Fibroblast of mammary gland (primary cell): ENCODE results near the gene TOP1.

Source experiments
- DNase-seq: peaks from one replicate; pipeline ENCODE4 v3.0.0-alpha.2; 2010; ENCODE audit warnings: low read depth
- H3K4me3 ChIP-seq: 2 replicates; pipeline ENCODE4 v1.5.1; 2011; ENCODE audit warnings: low read depth, mild to moderate bottlenecking, low read length, moderate library complexity; ENCODE audit not compliant: control insufficient read depth
- CTCF ChIP-seq: conservative IDR thresholded peaks from 2 replicates; pipeline ENCODE4 v1.5.1; 2011; ENCODE audit warnings: low read depth, low read length, inconsistent platforms; ENCODE audit not compliant: control insufficient read depth, insufficient read depth

Gene TOP1

GRCh38 chr20:40984496-40984895 lies 44.1 kb upstream of the TOP1 start:
- DNase-seq: no peak
- H3K4me3 ChIP-seq: no peak overlapping the region
- TF ChIP-seq CTCF: no peak

DNA sequence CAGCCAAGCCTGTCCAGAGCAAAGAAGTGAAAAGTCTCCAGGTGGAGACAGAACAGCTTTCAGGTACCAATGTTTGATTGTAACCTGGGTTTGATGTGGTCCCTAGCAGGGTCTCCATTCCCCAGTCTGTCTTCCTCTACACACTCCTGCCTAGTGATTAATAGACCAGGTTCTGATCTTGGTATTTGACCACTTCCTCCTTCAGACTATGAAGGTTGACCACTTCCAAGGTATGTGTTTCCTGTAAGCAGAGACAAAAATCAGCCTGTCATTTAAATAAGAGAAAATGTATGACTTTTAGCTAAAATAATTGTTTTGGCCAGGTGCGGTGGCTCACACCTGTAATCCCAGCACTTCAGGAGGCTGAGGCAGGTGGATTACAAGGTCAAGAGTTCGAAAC lies 41.8 kb upstream of the TOP1 start:
- H3K4me3 ChIP-seq: no peak overlapping the region
- TF ChIP-seq CTCF: no peak
- no peak for DNase-seq

DNA sequence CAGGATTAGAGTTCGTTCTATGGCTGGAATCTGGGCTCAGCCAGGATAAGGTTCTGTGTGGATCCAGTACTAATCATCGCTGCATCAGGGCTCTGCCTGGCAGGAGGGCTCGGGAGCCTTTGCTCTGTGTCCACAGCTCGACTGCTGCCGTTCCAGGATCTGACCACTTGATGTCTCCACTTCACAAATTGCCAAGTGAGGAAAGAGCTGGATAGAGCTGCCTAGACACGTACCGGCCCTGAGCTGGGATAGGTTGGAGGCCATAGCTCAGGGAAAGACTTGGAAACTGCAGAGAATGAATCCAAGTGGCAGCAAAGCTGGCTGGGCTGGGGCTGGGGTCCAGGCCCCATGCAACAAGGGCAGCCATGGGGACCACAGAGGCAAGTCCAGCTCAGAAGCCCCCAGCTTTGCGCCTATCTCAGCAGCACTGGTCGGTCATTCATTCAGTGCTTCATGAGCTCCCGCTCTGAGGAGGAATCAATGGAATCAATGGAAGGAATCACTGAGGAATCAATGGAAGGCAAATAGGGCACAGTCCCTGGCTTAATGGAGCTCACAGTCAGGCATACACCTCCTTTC lies 38.0 kb upstream of the TOP1 start:
- peak; percentile 87 for DNase-seq
- H3K4me3 ChIP-seq: no peak overlapping the region
- peak; percentile 92 for TF ChIP-seq CTCF

DNA sequence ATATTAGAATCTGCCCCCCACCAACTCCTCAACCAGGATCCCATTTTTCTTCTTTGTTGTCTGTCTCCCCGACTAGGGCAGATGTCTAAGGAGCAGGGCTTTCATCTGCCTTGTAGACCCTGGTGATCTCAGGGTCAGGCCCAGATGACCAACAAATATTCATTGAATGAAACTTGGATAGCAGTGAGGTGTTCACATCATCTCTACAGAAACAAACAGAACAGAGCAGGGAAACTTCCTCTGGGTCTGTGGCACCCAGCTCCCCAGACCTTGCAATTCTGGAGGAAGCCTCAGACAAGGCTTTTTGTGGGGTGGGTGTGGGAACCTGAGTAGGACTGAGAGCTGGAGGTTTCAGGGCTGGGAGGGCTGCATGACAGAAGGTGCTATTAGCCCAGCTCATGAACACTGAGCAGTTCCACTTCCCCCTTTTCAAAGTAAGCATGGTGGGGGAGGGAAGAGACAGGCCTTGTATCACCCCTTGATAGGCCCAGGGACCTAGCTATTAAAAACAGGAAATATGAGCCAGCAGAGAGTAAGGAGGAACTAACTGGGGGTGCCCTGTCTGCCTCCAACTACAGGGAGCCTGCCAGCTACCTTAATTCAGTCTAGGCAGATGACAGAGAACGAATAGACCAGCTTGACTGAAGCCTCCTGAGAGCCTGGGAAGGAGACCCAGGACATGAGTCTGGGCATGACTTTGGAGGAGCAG lies 37.3 kb upstream of the TOP1 start:
- no peak for TF ChIP-seq CTCF
- no peak for DNase-seq
- no peak overlapping the region for H3K4me3 ChIP-seq

- no peak overlapping the region for H3K4me3 ChIP-seq
- no peak for TF ChIP-seq CTCF
- no peak for DNase-seq
Measured at GRCh38 chr20:40992349-40993113, 36.1 kb upstream of the TOP1 start.

DNA sequence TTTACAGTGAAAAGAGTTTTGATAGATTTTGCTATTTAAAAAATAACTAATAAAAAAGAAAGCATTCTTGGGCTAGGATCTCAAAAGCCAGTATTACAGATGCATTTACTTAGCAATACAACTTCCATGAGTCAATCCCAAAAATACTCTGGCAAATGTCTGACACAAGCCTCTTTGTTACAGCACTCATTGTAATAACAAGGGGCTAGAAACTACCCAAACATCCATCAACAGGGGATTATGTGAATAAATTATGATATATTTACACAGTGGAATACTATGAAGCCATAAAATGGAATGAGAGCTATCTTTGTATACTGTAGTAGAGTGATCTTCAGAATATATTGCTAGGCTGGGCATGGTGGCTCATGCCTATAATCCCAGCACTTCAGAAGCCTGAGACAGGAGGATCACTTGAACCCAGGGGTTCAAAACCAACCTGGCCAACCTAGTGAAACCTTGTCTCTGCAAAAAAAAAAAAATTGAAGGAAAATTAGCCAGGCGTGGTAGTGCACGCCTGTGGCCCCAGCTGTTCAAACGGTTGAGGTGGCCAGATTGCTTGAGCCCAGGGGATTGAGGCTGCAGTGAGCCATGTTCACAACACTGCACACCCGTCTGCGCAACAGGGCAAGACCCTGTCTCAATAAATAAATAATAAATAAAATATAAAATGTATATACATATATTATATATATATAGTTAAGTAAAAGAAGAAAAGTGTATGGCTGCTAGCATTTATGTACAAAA lies 34.7 kb upstream of the TOP1 start:
- no peak for TF ChIP-seq CTCF
- peak; percentile 37 for DNase-seq
- H3K4me3 ChIP-seq: no peak overlapping the region
